Measurements from ENCODE around the gene ICAM1.

ICAM1 gene

DNA sequence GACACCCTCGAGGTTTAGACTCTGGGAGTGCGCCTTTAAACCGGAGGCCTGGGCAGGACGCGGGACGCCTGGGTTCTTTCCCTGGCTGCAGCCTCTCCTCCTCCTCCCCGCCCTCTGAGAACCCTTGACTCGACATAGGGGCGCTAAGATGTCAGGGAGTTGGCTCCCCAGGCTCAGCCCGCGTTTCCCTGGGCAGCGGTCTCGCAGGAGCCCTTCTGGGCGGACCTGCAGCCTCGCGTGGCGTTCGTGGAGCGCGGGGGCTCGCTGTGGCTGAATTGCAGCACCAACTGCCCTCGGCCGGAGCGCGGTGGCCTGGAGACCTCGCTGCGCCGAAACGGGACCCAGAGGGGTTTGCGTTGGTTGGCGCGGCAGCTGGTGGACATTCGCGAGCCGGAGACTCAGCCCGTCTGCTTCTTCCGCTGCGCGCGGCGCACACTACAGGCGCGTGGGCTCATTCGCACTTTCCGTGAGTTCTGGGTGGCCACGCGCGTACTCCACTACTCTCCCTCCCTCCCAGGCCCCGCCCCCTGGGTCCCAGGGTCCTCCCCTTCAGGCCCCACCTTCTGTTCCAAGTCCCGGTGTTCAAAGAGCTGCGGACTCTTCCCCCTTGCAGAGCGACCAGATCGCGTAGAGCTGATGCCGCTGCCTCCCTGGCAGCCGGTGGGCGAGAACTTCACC lies 20.1 kb downstream of the ICAM1 start:
- peak overlapping the region; percentile 37; the same call in 1 of the 2 replicates for H3K4me3 ChIP-seq (ENCODE audit: low read length)
- TF ChIP-seq ZNF274 (IDR thresholded peaks at IDR 0.05; ENCODE audit: low read depth, low read length), result no peak

DNA sequence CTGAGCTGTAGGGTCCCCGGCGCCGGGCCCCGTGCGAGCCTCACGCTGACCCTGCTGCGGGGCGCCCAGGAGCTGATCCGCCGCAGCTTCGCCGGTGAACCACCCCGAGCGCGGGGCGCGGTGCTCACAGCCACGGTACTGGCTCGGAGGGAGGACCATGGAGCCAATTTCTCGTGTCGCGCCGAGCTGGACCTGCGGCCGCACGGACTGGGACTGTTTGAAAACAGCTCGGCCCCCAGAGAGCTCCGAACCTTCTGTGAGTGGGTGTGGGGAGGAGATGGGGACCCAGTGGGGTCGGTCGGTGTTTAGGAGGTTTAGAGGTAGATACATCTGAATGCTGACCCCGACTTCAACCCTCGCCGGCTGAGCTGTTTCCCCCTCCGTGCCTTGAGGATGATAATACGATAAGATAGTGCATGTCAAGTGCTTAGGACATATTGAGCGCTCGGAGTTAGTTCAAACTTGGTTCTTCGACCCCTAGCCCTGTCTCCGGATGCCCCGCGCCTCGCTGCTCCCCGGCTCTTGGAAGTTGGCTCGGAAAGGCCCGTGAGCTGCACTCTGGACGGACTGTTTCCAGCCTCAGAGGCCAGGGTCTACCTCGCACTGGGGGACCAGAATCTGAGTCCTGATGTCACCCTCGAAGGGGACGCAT lies 20.8 kb downstream of the ICAM1 start:
- peak overlapping the region; percentile 37; the same call in 1 of the 2 replicates for H3K4me3 ChIP-seq (ENCODE audit: low read length)
- TF ChIP-seq ZNF274 (IDR thresholded peaks at IDR 0.05; ENCODE audit: low read depth, low read length), result no peak

GRCh38 chr19:10292206-10292788 lies 21.4 kb downstream of the ICAM1 start:
- peak overlapping the region; percentile 37; the same call in 1 of the 2 replicates for H3K4me3 ChIP-seq (ENCODE audit: low read length)
- TF ChIP-seq ZNF274 (IDR thresholded peaks at IDR 0.05; ENCODE audit: low read depth, low read length), result no peak

DNA sequence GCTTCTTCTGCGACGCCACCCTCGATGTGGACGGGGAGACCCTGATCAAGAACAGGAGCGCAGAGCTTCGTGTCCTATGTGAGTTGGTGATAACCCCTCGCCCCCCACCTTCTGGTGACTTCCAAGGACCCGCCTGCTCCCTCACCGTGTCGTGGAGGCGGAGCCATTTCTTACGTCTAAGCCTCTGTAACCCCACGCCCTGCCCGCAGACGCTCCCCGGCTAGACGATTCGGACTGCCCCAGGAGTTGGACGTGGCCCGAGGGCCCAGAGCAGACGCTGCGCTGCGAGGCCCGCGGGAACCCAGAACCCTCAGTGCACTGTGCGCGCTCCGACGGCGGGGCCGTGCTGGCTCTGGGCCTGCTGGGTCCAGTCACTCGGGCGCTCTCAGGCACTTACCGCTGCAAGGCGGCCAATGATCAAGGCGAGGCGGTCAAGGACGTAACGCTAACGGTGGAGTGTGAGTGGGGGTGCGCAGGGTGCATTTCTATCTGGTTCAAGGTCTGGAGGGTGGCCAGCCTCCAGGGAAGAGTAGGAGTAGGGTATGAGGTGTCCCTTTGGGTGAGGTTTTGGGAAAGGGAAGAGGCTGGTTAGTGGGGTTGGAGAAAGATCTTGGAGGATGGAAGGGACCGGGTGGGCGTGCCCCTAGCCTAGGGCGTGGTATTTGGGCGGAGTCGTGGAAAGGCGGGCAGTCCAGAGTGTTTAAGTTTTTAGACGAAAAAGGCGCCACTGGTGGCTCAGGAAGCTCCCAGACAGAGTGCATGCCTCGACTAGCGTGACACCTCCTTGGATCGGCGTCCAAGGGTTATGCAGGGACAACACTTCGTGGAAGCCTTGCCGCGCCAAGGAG lies 22.1 kb downstream of the ICAM1 start:
- peak overlapping the region; percentile 14; the same call in 1 of the 2 replicates for H3K4me3 ChIP-seq (ENCODE audit: low read length)
- TF ChIP-seq ZNF274 (IDR thresholded peaks at IDR 0.05; ENCODE audit: low read depth, low read length), result no peak

DNA sequence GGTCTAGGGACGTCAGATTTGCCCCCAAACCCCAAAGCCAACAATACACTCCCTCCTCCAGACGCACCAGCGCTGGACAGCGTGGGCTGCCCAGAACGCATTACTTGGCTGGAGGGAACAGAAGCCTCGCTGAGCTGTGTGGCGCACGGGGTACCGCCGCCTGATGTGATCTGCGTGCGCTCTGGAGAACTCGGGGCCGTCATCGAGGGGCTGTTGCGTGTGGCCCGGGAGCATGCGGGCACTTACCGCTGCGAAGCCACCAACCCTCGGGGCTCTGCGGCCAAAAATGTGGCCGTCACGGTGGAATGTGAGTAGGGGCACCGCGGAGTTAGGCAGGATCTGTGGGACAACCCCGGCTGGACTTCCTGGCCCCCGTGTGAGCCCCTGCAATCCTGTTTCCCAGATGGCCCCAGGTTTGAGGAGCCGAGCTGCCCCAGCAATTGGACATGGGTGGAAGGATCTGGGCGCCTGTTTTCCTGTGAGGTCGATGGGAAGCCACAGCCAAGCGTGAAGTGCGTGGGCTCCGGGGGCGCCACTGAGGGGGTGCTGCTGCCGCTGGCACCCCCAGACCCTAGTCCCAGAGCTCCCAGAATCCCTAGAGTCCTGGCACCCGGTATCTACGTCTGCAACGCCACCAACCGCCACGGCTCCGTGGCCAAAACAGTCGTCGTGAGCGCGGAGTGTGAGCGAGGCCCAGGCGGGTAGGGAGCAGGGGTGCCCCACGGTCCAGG lies 22.9 kb downstream of the ICAM1 start:
- no peak overlapping the region for H3K4me3 ChIP-seq (ENCODE audit: low read length)
- TF ChIP-seq ZNF274 (IDR thresholded peaks at IDR 0.05; ENCODE audit: low read depth, low read length), result no peak

DNA sequence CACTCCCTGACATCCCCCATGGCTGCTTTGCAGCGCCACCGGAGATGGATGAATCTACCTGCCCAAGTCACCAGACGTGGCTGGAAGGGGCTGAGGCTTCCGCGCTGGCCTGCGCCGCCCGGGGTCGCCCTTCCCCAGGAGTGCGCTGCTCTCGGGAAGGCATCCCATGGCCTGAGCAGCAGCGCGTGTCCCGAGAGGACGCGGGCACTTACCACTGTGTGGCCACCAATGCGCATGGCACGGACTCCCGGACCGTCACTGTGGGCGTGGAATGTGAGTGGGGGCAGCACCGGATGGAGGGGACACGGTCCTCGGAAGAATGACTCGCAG lies 23.4 kb downstream of the ICAM1 start:
- TF ChIP-seq ZNF274 (IDR thresholded peaks at IDR 0.05; ENCODE audit: low read depth, low read length), result no peak
- no peak overlapping the region for H3K4me3 ChIP-seq (ENCODE audit: low read length)

DNA sequence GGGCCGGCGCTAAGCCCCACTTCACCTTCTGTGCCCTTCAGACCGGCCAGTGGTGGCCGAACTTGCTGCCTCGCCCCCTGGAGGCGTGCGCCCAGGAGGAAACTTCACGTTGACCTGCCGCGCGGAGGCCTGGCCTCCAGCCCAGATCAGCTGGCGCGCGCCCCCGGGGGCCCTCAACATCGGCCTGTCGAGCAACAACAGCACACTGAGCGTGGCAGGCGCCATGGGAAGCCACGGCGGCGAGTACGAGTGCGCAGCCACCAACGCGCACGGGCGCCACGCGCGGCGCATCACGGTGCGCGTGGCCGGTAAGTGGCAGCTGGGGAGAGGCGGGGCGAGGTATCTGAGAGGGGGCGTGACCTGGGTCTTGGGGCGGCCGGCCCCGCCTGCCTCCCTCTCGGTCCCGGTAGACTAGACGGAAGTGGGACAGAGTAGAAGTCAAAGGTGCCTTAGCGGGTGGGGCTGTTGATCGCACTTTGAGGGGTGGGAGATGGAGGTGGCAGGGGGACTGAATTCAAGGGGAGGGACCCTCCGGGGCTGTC lies 24.5 kb downstream of the ICAM1 start:
- H3K4me3 ChIP-seq (ENCODE audit: low read length), result peak overlapping the region; percentile 42; the same call in 1 of the 2 replicates
- TF ChIP-seq ZNF274 (IDR thresholded peaks at IDR 0.05; ENCODE audit: low read depth, low read length), result no peak

DNA sequence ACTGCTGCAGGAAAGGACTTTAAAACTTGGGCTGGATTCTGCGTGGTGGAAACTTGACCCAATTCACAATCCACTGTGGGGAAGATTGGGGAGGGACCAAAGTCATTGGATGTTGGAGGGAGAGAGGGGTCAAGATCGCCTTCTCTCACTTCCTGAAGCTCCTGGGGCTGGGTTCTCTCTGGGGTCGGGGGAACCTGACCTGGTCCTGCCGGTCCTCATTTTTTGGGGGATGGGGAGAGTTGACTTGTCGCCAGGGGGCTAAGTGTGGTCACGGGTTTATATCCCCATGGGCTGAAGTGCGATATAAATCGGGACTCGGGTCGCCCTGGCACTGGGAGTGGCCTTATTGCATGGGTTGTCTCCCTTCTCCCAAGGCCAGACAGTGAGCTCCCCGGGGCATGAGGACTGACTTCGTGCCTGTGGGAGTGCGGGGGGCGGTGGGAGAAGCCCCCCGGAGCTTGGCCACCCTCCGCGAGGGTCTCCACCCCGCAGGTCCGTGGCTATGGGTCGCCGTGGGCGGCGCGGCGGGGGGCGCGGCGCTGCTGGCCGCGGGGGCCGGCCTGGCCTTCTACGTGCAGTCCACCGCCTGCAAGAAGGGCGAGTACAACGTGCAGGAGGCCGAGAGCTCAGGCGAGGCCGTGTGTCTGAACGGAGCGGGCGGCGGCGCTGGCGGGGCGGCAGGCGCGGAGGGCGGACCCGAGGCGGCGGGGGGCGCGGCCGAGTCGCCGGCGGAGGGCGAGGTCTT lies 25.1 kb downstream of the ICAM1 start:
- no peak for TF ChIP-seq ZNF274 (IDR thresholded peaks at IDR 0.05; ENCODE audit: low read depth, low read length)
- peak overlapping the region; percentile 42; the same call in 1 of the 2 replicates for H3K4me3 ChIP-seq (ENCODE audit: low read length)

DNA sequence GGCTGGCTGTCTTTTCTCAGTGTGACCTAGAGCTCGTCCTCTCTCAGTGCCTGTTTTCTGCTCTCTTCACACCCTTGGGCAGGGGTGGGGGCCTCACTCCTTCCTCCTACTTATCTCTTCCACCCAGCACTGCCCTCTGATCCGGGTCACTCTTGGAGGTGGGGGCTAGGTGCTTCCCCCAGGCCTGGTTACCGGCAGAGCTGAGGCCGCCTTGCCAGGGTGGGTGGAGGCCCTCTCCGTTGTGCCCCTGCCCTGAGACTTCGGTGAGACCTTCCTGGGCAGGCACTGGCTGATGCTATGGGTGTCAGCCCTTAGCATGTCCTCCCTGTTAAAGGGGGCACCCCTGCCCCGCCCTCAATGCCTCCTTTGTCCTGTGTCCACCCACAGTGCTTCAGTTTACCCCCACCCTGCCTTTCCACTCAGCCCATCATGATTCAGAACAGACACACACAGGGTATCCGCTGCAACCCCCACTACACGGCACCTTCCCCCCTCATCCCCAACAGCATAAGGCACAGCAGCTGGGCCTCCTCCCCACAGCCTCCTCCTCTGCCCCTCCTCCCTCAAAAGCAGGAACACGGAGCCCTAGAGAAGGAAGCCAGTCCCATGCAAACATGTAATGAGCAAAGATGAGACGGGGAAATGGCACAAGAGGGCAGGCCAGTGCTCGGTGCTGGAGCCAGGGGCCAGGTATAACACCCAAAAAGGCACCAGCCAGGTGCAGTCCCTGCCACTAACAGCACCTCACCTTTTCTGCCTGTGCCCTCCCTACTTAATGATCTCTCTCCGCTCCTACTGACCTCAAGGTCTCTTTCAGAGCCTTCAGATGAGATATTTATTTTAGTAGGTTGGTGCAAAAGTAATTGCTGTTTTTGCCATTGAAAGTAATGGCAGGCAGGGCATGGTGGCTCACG lies 28.9 kb downstream of the ICAM1 start:
- no peak overlapping the region for H3K4me3 ChIP-seq (ENCODE audit: low read length)
- no peak for TF ChIP-seq ZNF274 (IDR thresholded peaks at IDR 0.05; ENCODE audit: low read depth, low read length)

DNA sequence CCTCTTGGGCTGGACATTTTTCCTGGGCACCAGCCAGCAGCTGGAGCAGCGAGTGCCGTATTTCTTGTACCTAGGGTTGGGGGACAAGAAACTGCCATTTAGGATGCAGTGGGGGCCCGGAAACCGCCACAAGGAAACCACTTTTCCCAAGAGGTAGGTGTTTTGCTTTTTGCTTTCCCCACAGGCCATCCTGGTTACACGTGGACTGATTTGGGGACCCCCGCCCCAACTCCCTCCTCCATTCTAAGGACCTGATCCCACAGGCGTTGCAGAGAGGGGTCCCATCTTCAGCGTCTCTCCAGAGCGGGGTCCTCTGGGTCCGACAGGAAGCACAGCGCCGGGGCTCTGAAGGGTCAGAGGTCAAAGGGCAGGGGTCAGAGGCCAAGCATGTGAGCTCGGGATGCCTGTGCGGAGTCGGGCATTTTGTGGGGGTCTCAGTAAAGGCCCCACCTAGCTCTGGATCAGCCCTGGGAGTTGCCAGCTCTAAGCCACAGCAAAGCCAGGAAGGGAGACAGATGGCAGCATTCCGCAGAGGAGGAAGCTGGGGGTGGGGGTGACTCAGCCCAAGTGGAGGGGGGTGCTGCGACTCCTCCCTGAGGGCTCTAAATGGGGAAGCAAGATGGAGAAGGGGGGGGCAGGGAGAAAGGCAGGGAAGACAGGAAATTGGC lies 34.4 kb downstream of the ICAM1 start:
- TF ChIP-seq ZNF274 (IDR thresholded peaks at IDR 0.05; ENCODE audit: low read depth, low read length), result no peak
- H3K4me3 ChIP-seq (ENCODE audit: low read length), result no peak overlapping the region

DNA sequence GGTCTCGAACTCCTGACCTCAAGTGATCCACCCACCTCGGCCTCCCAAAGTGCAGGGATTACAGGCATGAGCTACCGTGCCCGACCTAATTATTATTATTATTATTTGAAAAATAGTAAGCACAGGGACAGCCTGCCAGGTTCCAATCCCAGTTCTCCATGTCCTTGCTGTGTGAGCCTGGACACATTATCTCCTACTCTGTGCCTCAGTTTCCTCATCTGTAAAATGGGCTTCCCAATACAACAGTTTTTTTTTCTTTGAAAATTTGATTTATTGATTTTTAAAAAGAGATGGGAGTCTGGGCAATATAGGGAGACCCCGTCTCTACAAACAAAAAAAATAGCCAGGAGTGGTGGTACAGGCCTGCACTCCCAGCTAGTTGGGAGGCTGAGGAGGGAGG lies 35.4 kb downstream of the ICAM1 start:
- TF ChIP-seq ZNF274 (IDR thresholded peaks at IDR 0.05; ENCODE audit: low read depth, low read length), result no peak
- H3K4me3 ChIP-seq (ENCODE audit: low read length), result no peak overlapping the region
